ENCODE results near the gene PTPRM.

PTPRM gene

DNA sequence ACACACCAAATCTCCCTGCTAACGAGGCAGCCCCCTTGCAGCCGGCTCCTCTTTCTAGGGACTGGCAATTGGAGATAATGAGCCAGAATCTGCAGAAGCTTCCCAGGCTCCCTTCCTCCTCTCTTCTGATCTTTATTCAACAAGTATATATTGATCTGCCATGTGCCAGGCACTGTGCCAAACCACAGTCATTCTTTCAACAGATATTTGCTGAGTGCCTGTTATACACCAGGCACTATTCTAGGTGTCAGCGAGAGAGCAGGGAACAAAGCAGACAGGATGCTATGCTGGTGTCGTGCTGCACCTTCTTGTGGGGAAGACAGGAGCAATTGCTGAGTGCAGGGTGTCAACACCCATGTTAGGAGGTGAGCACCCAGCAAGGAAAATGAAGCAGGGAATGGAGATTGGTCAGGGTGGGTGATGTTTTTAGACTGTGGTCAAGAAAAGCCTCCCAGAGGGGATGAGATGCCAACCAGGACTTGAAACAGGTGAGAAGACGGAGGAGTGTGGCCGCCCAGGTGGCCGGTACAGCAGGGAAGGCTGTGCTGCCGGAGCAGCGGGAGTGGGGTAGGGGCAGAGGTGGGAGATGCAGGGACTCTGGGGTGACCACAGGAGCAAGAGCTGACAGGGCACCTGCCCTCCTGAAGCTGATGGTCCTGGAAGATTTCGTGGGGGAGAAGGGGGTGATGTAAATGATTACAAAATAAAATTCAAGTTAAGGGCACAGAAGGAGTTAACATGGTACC, 734.5 kb downstream of the PTPRM start:
- no peak for DNase-seq

GRCh38 chr18:8303151-8303755, 736.1 kb downstream of the PTPRM start:
- DNase-seq = no peak

DNA sequence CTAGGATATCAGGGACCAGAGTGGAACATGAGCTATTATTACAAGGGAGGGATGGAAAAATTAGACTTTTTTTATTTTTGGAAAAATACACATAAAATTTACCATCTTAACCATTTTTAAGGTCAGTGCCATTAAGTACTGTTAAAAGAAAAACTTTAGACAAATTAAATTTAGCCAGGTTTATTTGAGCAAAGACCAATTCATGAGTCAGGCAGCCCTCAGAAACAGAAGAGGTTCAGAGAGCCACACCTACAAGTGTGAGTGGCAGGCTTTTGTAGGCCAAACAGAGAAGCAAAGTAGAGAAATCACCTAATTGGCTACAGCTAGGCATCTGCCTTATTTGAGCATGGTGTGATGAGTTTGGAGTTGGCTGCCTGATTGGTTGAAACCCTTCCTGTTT, 740.8 kb downstream of the PTPRM start:
- DNase-seq = no peak

- DNase-seq = no peak
Observed at GRCh38 chr18:8313043-8313442, 745.9 kb downstream of the PTPRM start.

DNA sequence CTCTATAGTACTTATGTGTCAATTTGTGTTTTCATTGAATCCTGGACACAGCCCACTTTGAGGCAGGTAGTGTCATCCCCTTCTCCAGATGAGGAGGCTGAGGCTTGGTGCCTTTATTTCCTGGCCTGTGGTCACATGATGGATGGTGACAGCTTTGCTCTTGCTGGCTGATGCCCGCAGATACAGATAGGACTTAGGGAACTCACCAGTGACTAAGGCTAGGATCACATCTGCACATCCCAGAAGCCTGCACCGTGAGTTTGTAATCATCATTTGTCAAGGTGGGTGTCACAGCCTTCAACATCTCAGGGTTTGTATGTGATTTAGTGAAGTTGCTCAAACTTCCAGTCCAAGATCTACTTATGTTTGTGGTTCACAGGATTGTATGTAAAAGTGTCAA, 747.0 kb downstream of the PTPRM start:
- no peak for DNase-seq

DNA sequence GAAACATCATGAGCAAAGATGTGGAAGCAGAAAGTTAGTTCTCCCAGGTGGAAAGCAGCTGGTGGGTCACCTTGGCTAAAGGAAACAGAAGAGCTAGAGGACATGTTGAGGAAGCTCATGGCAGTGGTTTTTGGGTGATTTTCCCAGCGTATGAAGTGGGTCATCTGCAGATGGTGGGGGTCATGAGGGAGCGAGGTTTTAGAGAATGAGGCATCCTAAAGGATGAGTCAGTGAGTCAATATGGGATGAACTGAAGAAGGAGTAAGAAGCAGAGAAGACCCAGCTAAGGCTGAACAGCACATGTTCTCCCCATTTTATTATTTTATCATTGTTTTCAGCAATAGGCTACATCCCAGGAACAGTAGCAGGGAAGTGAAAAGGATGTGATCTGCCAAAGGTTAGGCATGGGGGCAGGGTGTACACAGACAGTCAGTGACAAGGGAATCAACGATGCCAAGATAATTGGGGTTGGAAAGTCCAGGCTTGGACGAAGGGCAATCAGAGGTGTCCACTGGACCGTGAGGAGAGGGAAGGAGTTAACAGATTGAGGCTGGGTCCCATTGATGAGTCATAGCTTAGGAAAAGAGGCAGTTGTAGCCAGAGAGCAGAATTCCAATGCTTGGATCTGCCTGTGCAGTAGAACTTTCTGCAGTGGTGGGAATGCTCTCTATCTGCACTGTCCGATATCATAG, 752.8 kb downstream of the PTPRM start:
- DNase-seq = no peak

- DNase-seq = no peak
Observed at GRCh38 chr18:8322486-8322885, 755.4 kb downstream of the PTPRM start.

DNA sequence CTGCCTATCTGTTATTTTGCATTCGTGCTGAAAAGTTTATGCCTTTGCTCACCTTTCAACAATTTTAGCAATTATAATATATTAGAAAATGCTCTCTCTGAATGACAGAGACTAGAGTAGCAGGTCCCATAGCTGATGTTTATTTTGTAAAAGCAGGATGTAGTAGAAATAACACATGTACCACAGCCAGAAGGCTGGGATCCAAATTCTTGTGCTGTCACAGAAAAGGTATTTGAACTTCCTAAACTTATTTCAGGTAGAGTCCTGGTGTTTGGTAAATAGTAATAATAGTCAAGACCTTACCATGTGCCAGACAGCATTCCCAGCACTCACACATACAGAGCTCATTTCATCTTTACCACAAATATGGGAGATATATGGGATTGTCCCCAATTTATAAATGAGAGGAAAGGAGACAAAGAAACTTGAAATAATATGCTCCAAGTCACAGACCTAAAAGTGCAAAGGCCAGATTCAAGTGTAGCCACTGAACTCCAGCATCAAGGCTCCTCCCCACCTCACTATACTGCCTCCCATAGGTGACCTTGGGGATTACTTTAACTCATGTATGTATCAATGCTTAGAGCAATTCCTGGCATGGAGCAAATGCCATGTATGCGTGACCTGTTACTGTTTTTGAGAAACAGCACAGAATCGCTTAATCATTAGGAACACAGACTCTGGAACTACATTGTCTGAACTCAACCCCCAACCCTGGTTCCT, 757.4 kb downstream of the PTPRM start:
- DNase-seq = no peak

GRCh38 chr18:8326763-8327394, 759.8 kb downstream of the PTPRM start:
- DNase-seq = no peak

- DNase-seq = no peak
Observed at GRCh38 chr18:8328126-8328525, 761.0 kb downstream of the PTPRM start.

DNA sequence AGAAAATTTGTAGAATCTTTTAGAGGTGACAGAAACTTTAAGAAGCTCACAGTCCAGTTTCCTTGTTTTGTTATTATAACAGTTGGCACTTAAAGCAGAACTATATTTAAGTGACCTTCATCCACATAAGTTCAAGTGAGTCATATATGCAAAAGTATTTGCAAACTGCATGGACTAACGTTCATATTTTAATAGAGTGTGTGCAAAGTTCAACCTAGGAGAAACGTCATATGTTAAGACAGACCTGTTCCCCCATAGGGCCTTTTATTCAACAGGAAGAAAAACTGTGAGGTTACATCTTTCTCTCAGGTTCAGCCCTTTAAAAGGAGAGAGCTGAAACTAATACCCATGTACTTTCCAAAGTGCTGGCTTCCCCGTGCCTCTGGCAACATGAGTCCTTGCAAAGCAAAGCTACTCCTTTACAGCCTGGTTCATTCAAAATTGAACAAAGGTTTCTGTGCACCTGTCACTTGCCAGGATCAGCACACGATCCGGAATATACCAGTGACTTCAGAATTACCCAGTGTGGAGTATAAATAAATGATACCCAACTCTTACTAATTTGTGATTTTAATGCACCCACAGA, 762.2 kb downstream of the PTPRM start:
- no peak for DNase-seq

DNA sequence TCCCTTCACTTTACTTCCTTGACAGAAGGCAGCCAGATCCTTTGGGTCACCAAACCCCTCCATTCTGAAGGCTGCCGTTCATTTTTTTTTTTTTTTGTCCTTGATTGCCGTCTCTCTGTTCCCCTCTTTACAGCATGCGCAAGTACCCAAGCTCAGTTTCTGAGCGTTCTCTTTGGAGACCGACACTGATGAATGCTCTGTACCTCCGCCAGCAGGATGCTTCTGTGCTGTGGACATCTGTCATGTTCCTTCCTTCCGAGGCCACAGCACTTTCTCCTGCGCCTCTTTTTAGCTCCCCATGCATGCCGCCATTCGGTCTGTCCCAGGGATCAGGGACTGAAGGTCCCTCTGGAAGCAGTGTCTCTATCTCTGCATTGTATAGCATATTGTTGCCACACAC, 763.5 kb downstream of the PTPRM start:
- DNase-seq = no peak

GRCh38 chr18:8332286-8332685, 765.2 kb downstream of the PTPRM start:
- no peak for DNase-seq

- DNase-seq = no peak
Observed at GRCh38 chr18:8333961-8334360, 766.8 kb downstream of the PTPRM start.

DNA sequence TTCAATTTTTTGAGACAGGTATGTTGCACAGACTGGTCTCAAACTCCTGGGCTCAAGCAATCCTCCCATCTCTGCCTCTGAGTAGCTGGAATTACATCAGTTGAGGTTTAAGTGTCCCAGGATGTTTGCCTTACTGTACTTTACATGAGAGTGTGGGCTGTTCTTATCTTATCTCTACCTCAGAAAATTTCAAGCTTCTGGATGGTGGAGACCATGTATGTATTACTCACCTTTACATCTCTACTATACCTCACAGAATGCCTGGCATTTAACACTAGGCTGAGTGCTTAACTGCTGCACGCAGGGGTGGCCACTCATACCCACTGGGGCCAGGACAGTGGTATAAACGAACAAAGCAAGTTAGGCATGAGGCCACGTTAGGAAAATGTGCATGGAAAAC, 770.1 kb downstream of the PTPRM start:
- DNase-seq = no peak

DNA sequence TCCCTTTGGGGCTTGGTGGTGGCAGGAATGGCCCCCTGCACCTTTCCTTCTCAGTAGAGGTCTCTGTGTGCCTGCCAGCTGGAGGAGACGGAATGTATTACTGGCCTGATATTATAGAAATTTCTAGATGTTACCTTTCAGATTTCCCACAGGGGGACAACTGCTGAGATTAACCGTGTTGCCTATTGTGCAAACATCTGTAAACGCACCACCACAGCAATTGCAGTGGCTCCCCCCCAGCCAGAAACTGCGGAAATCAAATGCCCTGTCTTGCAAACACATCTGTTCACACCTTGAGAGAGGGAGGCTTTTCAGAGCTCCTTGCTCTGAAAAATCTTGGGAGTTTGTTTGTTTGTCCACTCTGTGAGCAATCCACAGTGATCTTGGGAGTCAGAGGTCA, 772.1 kb downstream of the PTPRM start:
- no peak for DNase-seq

DNA sequence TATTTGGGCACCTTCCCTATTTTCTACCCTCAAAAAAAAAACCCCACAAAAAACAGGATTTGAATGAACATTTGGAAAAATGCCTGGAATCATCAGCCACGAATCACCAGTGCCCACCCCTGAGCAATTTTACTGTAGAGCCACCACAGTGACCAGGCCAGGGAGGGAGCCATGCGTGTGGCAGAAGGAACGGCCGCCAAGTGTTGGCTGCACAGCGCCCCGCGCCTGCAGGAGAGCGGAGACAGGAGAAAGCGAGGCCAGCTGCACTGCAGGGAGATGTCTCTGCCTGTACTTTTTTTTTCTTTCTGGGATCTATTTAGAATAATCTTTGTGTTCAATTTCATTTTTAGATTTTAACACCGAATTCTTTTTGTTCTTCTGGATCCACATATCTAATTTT, 772.8 kb downstream of the PTPRM start:
- no peak for DNase-seq

GRCh38 chr18:8341481-8342230, 774.5 kb downstream of the PTPRM start:
- DNase-seq = no peak

DNA sequence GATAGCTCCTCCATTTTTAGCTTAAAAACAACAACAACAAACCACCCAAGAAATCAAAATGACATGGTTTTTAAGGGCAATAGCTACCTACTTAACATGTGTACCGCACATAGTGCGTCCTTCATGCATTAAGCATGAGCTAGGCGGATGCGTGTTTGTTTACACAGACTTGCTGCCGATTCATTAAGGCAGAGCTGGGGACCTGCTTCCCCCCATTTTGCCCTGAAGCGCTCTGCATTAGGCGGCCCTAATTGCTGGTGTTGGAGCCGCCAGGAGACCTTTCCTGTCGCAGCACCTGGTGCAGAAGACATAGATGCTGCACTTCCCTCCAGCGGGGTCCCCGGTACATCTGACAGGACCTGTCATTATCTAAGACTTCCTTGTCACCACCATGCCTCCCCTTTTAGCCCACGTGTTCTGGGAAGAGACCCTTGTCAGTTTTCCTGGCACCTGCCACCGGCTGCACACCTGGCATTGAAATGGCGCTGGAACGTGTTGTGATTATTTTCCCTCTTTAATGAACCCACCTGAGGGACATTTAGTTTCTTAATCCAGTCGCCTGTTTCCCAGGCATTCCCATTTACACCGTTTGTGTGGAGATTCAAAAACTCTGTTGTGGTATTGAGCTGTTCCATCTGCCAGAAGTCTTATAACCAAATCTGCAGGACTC, 781.1 kb downstream of the PTPRM start:
- no peak for DNase-seq

DNA sequence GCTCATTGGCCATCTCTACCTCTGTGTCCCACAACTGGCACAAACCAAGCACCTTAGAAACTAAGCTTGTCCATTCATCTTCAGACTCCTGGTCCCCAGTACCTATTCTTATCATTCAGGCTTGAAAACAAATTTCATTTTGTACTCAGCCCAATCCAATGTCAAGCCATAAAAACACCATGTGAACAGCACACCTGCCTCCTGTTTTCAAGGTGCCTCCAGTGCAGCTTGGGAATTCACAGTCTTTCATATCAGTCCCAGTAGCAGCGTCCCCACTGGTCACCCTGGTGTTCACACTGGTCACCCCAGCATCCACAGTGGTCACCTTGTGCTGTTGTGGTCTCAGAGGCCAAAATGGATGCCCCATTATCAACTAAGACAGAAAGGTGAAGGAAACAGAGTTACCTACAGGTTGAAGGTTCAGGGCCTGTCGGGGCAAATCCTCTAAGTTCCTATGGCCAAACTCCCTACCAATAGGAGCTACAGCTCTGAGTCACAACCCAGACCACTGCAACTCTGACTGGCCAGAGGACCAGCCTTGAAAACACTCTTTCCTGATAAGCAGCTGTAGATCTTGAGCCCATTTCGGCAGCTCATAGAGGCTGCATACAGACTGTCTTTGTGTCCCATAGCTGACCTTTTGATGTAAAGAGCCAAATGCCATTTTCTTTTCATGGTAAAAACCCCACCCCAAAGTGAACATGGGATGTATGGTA, 782.6 kb downstream of the PTPRM start:
- DNase-seq = no peak

GRCh38 chr18:8350628-8351027, 783.5 kb downstream of the PTPRM start:
- DNase-seq = no peak

All from stimulated activated CD4-positive, alpha-beta T cell treated with anti-CD3 and anti-CD28 coated beads, Interleukin-2, amount 100 ng/mL, for 48 hours (primary cell).